GM12878 (cell line): ENCODE results near the gene GNL3. TPM values are rescaled to one million over a fixed set of nuclear protein-coding genes. Genes with fewer than 3 reads are reported as not detected.

Source experiments
- ATAC-seq: fragments of 200-7000 bp; cut with Tn5 transposase; 3 replicates; pipeline ENCODE4 v1.9.1; 2020; ENCODE audit warnings: mild to moderate bottlenecking, moderate library complexity
- BruUV-seq: library from RNA; stranded (reverse); fragments of 400-500 nt; replicated peaks from 2 replicates; lab custom pipeline; 2021; lab: Mats Ljungman, UMichigan
- CTCF ChIA-PET: fragments of 300-600 bp; sonication (Branson Sonifier 250); formaldehyde crosslinking; extraction: SDS; loops from one replicate; lab custom pipeline; 2021; ENCODE audit warnings: inconsistent platforms; lab: Yijun Ruan, JAX
- POLR2A ChIA-PET: fragments of 350-600 bp; formaldehyde crosslinking; extraction: SDS; loops from one replicate; lab custom pipeline; 2021; ENCODE audit warnings: inconsistent platforms; lab: Charles Lee
- RAD21 ChIA-PET: fragments of 300-600 bp; sonication (Branson Sonifier 250); formaldehyde crosslinking; loops from one replicate; lab custom pipeline; 2023; ENCODE audit warnings: antibody characterized with exemption; ENCODE audit not compliant: unreplicated experiment; lab: Charles Lee
- SMC1A ChIA-PET: fragments of 300-600 bp; sonication (Branson Sonifier 250); formaldehyde crosslinking; loops from one replicate; lab custom pipeline; 2023; ENCODE audit not compliant: unreplicated experiment, uncharacterized antibody; lab: Charles Lee
- DNase-seq: peaks from one replicate; pipeline ENCODE4 v3.0.0-alpha.2; 2011; ENCODE audit warnings: low read depth, low spot score
- FAIRE-seq: peaks from 3 replicates; lab custom pipeline; 2011; peaks lifted over from hg19 to GRCh38; lab: Jason Lieb, UNC
- H2AFZ ChIP-seq: 2 replicates; pipeline ENCODE4 v1.6.0; 2011; ENCODE audit warnings: low read depth, low read length, control low read depth; ENCODE audit not compliant: control insufficient read depth
- H3K27ac ChIP-seq: 2 replicates; pipeline ENCODE4 v1.5.1; 2011; ENCODE audit warnings: control low read depth; ENCODE audit not compliant: control insufficient read depth, insufficient read depth
- H3K27me3 ChIP-seq, 2 experiments: replicated peaks in 1 of 2; 2 replicates each; pipeline versions ENCODE4 v1.6.0 to v1.6.1; 2011; ENCODE audit warnings: low read length in 1 of 2; ENCODE audit not compliant: control insufficient read depth in 2 of 2, insufficient read depth in 2 of 2
- H3K36me3 ChIP-seq, 2 experiments: 2 replicates each; pipeline ENCODE4 v1.5.1; 2011; ENCODE audit warnings: low read length in 1 of 2; ENCODE audit not compliant: control insufficient read depth in 2 of 2, insufficient read depth in 2 of 2
- H3K4me1 ChIP-seq: 2 replicates; pipeline ENCODE4 v1.6.1; 2011; ENCODE audit warnings: mild to moderate bottlenecking, low read length, moderate library complexity, mixed read lengths; ENCODE audit not compliant: control insufficient read depth, insufficient read depth
- H3K4me2 ChIP-seq: 2 replicates; pipeline ENCODE4 v1.6.0; 2011; ENCODE audit warnings: control low read depth; ENCODE audit not compliant: control insufficient read depth, insufficient read depth
- H3K4me3 ChIP-seq: fragments of 200-600 bp; sonication (generic); 2 replicates; pipeline ENCODE4 v1.5.1; 2016
- H3K79me2 ChIP-seq: 2 replicates; pipeline ENCODE4 v1.6.0; 2011; ENCODE audit warnings: low read length; ENCODE audit not compliant: control insufficient read depth, insufficient read depth
- H3K9ac ChIP-seq: 2 replicates; pipeline ENCODE4 v1.8.0; 2011; ENCODE audit warnings: low read length, control low read depth, mixed read lengths; ENCODE audit not compliant: control insufficient read depth, insufficient read depth
- H3K9me3 ChIP-seq: replicated peaks from 3 replicates; pipeline ENCODE4 v1.5.1; 2011; ENCODE audit warnings: mild to moderate bottlenecking, low read length; ENCODE audit not compliant: control insufficient read depth, insufficient read depth
- H4K20me1 ChIP-seq: 2 replicates; pipeline ENCODE4 v1.6.0; 2011; ENCODE audit not compliant: control insufficient read depth, insufficient read depth
- CBX5 ChIP-seq: sonication (generic); IDR thresholded peaks from 2 replicates; pipeline ENCODE4 v1.6.1; 2016; ENCODE audit warnings: low read depth, moderate library complexity, mild to moderate bottlenecking, inconsistent platforms
- CEBPB ChIP-seq, 2 experiments: fragments of 150-350 bp in 1 of 2; IDR thresholded peaks; 2 replicates each; pipeline ENCODE4 v1.6.1; 2012 to 2014; ENCODE audit warnings: low read depth in 2 of 2, low read length in 2 of 2, borderline replicate concordance in 1 of 2, inconsistent platforms in 1 of 2
- GATAD2B ChIP-seq: fragments of 450-650 bp; conservative IDR thresholded peaks from 2 replicates; pipeline ENCODE4 v1.6.1; 2017; ENCODE audit warnings: low read depth, mild to moderate bottlenecking, moderate library complexity
- HDAC6 ChIP-seq: fragments of 200-600 bp; sonication (generic); IDR thresholded peaks from one replicate; pipeline ENCODE4 v1.8.0; 2017; ENCODE audit warnings: antibody characterized with exemption; ENCODE audit not compliant: unreplicated experiment
- MTA3 ChIP-seq: IDR thresholded peaks from 2 replicates; pipeline ENCODE4 v1.6.1; 2012; ENCODE audit warnings: low read length, inconsistent platforms, borderline replicate concordance
- POLR2A ChIP-seq: IDR thresholded peaks from 2 replicates; pipeline ENCODE4 v1.6.1; 2011; ENCODE audit warnings: low read depth, mild to moderate bottlenecking, low read length
- RBBP5 ChIP-seq: fragments of 200-600 bp; sonication (generic); conservative IDR thresholded peaks from 2 replicates; pipeline ENCODE4 v1.6.1; 2016
- SMAD5 ChIP-seq: IDR thresholded peaks from 2 replicates; pipeline ENCODE4 v1.6.1; 2016; ENCODE audit warnings: antibody characterized with exemption, low read depth
- SMARCA5 ChIP-seq: fragments of 450-650 bp; IDR thresholded peaks from 2 replicates; pipeline ENCODE4 v1.6.1; 2017; ENCODE audit warnings: mild to moderate bottlenecking
- SPI1 ChIP-seq: IDR thresholded peaks from 2 replicates; pipeline ENCODE4 v1.6.1; 2011; ENCODE audit warnings: low read depth, mild to moderate bottlenecking, low read length, moderate library complexity, borderline replicate concordance; ENCODE audit not compliant: insufficient read depth
- STAT1 ChIP-seq: fragments of 450-650 bp; conservative IDR thresholded peaks from 2 replicates; pipeline ENCODE4 v1.6.1; 2014; ENCODE audit warnings: antibody characterized with exemption, mild to moderate bottlenecking
- ZBTB4 ChIP-seq: fragments of 450-650 bp; formaldehyde crosslinking; IDR thresholded peaks from 2 replicates; pipeline ENCODE4 v1.4.0; 2022; ENCODE audit warnings: mild to moderate bottlenecking, moderate library complexity
- WGBS: methylation state at CpG from one replicate; pipeline ENCODE4 v1.1.6; 2016; ENCODE audit warnings: low lambda C conversion rate; ENCODE audit not compliant: insufficient replicate concordance, insufficient coverage; ENCODE audit errors: missing lambda C conversion rate; 5-methylcytosine and 5-hydroxymethylcytosine counted together
- in situ Hi-C: fragments of 300-500 bp; cut with MboI; formaldehyde crosslinking; loops from 9 replicates; pipeline ENCODE4 v1.14.3; 2018; ENCODE audit warnings: mixed read lengths
- intact Hi-C: fragments of 100-400 bp; cut with micrococcal nuclease; formaldehyde crosslinking; loops from one replicate; pipeline ENCODE4 v1.14.2; 2022; ENCODE audit not compliant: unreplicated experiment
- polyA plus RNA-seq, 11 experiments: library from polyadenylated mRNA; depleted of rRNA in 4 of 11; unstranded in 6 of 11; stranded (reverse) in 5 of 11; fragments of >200 nt; fragmentation: Nextera tagmentation in 4 of 11; fragmentation: Illumina TruSeq in 1 of 11; extraction: Ambion mirVana in 4 of 11; extraction: Trizol in 1 of 11; gene quantifications; 1 replicate in 1 of 11; 2 replicates in 10 of 11; pipeline versions ENCODE4 v1.2.1 to v1.2.3, GENCODE V29; 2011 to 2016; ENCODE audit warnings: inconsistent platforms in 2 of 11, missing spikeins in 2 of 11, low read depth in 1 of 11
- total RNA-seq, 4 experiments: library from RNA; depleted of rRNA in 3 of 4; stranded (reverse); fragments of >200 nt in 3 of 4; fragmentation: Illumina TruSeq in 1 of 4; extraction: Trizol in 1 of 4; gene quantifications; 2 replicates each; pipeline versions ENCODE4 v1.2.1 to v1.2.3, GENCODE V29; 2013 to 2021

The GNL3 gene
- total and polyA plus RNA-seq, 10 of the 15 experiments (the other 5 are each of a cell fraction or from before 2014, with no cell fraction given), result 172 to 368 (median 257) TPM

- ChIA-PET RAD21 (no interaction called here), SMC1A (no interaction called here), POLR2A (no interaction called here), CTCF (no interaction called here)
- no peak for FAIRE-seq
- H3K4me3 ChIP-seq, result no peak overlapping the region
- in situ Hi-C loops (no loop called here), intact Hi-C loops (no loop called here)
- H3K36me3 ChIP-seq, result peaks cover 8 to 14% of the 10 kb centered on the region in 2 experiments
- DNase-seq, result no peak
- no peaks in the 10 kb centered on the region for H4K20me1 ChIP-seq
- no peaks in the 10 kb centered on the region for H3K79me2 ChIP-seq
- H2AFZ ChIP-seq, result no peak overlapping the region
- no peak for TF ChIP-seq HDAC6
- TF ChIP-seq SMARCA5, result no peak
- no peak for TF ChIP-seq GATAD2B
- no peak for TF ChIP-seq POLR2A
- TF ChIP-seq RBBP5, result no peak
- no peak for TF ChIP-seq MTA3
- no peak overlapping the region for H3K9ac ChIP-seq
- no peak overlapping the region for H3K27ac ChIP-seq
- no peaks in the 10 kb centered on the region for H3K27me3 ChIP-seq
- H3K4me1 ChIP-seq, result no peaks in the 10 kb centered on the region
- no peak for ATAC-seq
- no peak overlapping the region for H3K4me2 ChIP-seq
- no peaks in the 10 kb centered on the region for H3K9me3 ChIP-seq
- over 99% methylated on average over 6 of the region's 6 CpGs for WGBS
- BruUV-seq, result no TSS peak
These were observed 40.3 kb upstream of the GNL3 start for GRCh38 chr3:52645549-52645948.

GRCh38 chr3:52649461-52650210 lies 36.2 kb upstream of the GNL3 start:
- H3K36me3 ChIP-seq, result peaks cover 7 to 11% of the 10 kb centered on the region in 2 experiments
- no peak overlapping the region for H3K27ac ChIP-seq
- H4K20me1 ChIP-seq, result no peaks in the 10 kb centered on the region
- intact Hi-C loops, result no loop called here
- no peak for FAIRE-seq
- H3K79me2 ChIP-seq, result no peaks in the 10 kb centered on the region
- ChIA-PET POLR2A (interaction anchor here (0.7 kb wide), 1 partner anchor 33 kb away, joined by 10 read pairs; no protein-coding TSS in a partner anchor), SMC1A (interaction anchor here (1.1 kb wide), 1 partner anchor 23 kb away, joined by 3 read pairs; no protein-coding TSS in a partner anchor), CTCF (no interaction called here), RAD21 (no interaction called here)
- DNase-seq, result no peak
- in situ Hi-C loops, result no loop called here
- TF ChIP-seq STAT1 (no peak), CBX5 (no peak), ZBTB4 (no peak), SMAD5 (no peak), SPI1 (no peak), CEBPB (IDR thresholded peaks at IDR 0.05; ENCODE audit: borderline replicate concordance in 1 of 2, low read depth in 2 of 2, low read length in 2 of 2) (no peak)
- no TSS peak for BruUV-seq
- no peak overlapping the region for H3K4me3 ChIP-seq
- H2AFZ ChIP-seq, result no peak overlapping the region
- H3K9ac ChIP-seq, result no peak overlapping the region
- H3K4me1 ChIP-seq, result no peaks in the 10 kb centered on the region
- WGBS, result 94% methylated on average over 5 of the region's 5 CpGs
- no peaks in the 10 kb centered on the region for H3K9me3 ChIP-seq
- H3K27me3 ChIP-seq, result no peaks in the 10 kb centered on the region
- ATAC-seq, result no peak
- no peak overlapping the region for H3K4me2 ChIP-seq
